GM12801 (cell line): Measurements from ENCODE around the gene RET.

Experiments
- CTCF ChIP-seq: IDR thresholded peaks from one replicate; pipeline ENCODE4 v1.5.1; 2011; ENCODE audit warnings: control low read depth; ENCODE audit not compliant: insufficient read length; ENCODE audit errors: extremely low read depth

RET gene

GRCh38 chr10:43042503-43043341 lies 34.1 kb upstream of the RET start:
- no peak for TF ChIP-seq CTCF

GRCh38 chr10:43043342-43043772 lies 33.5 kb upstream of the RET start:
- no peak for TF ChIP-seq CTCF

- TF ChIP-seq CTCF = no peak
These were observed 33.0 kb upstream of the RET start for GRCh38 chr10:43043773-43044447.

GRCh38 chr10:43044448-43044921 lies 32.4 kb upstream of the RET start:
- TF ChIP-seq CTCF = no peak

GRCh38 chr10:43044961-43045621 lies 31.8 kb upstream of the RET start:
- no peak for TF ChIP-seq CTCF

- TF ChIP-seq CTCF = no peak
These were observed 31.1 kb upstream of the RET start for GRCh38 chr10:43045631-43046287.
